ENCODE data around the gene DCC.

Gene DCC

DNA sequence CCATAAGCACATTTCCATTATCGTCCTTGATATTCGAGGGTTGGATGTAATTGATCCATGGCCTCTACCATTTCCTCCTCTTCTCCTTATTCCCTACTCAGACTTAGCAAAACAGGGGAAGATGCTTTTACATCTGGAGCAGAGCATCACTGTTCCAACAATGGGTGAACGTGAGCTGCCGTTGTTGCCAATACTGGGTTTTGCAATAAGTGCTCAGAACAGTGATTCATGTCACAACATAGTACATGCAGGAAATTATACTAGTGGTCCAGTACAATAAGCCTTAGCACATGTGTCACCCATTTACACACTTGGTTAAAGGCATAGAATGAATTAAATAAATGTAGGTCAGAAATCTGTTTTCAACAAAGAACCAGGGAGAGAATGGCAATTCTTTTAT is 112.4 kb downstream of the DCC start:
- no peak for DNase-seq (ENCODE audit: extremely low spot score)
- CTCF ChIA-PET: interaction anchor here (0.8 kb wide), 1 partner anchor 14 kb away, joined by 3 read pairs; no protein-coding TSS in a partner anchor
- TF ChIP-seq, protein P1, sequence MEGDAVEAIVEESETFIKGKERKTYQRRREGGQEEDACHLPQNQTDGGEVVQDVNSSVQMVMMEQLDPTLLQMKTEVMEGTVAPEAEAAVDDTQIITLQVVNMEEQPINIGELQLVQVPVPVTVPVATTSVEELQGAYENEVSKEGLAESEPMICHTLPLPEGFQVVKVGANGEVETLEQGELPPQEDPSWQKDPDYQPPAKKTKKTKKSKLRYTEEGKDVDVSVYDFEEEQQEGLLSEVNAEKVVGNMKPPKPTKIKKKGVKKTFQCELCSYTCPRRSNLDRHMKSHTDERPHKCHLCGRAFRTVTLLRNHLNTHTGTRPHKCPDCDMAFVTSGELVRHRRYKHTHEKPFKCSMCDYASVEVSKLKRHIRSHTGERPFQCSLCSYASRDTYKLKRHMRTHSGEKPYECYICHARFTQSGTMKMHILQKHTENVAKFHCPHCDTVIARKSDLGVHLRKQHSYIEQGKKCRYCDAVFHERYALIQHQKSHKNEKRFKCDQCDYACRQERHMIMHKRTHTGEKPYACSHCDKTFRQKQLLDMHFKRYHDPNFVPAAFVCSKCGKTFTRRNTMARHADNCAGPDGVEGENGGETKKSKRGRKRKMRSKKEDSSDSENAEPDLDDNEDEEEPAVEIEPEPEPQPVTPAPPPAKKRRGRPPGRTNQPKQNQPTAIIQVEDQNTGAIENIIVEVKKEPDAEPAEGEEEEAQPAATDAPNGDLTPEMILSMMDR (IDR thresholded peaks at IDR 0.05; ENCODE audit: control extremely low read depth, extremely low read depth, low read depth, missing control alignments): no peak
- POLR2A ChIA-PET: no interaction called here

DNA sequence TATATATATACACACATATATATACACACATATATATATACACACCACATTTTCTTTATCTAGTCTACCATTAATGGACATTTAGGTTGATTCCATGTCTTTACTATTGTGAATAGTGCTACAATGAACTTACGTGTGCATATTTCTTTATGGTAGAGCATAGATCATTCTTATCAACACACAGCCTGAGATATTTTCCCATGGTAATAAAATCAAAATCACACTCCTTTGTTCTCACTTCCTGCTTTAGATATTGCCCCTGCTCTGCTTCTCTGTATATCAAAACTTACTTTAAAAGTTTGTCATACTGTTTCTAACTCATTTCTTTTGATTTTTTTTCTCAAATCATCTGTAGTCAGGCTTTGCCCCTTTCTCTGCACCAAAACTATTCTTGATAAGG is 119.9 kb downstream of the DCC start:
- CTCF ChIA-PET: interaction anchor here (0.8 to 1.6 kb wide), 2 partner anchors 10 to 15 kb away, joined by 3 to 4 read pairs; no protein-coding TSS in a partner anchor
- DNase-seq (ENCODE audit: extremely low spot score): no peak
- TF ChIP-seq, protein P1 (IDR thresholded peaks at IDR 0.05; ENCODE audit: control extremely low read depth, extremely low read depth, low read depth, missing control alignments): no peak
- POLR2A ChIA-PET: no interaction called here

DNA sequence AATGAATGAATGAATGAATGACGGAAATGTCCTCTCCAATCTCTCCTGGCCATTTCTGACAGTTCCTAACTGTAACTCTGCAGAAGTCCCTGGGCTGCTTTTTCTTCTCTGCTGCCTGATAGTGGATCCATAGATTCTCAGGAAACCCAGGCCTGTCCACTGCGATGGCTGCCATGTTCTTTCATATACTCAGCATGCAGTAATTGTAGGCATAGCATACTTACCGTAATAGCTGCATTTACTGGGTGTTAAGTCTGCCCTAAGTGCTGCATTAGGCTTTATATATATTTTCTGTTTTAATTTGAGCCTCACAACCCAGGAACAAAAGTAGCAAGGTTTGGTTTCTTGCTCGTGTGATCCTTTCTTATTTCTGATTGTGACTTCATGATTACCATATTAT is 122.9 kb downstream of the DCC start:
- TF ChIP-seq, protein P1 (IDR thresholded peaks at IDR 0.05; ENCODE audit: control extremely low read depth, extremely low read depth, low read depth, missing control alignments): no peak
- CTCF ChIA-PET: interaction anchor here (1.1 to 1.7 kb wide), 2 partner anchors 13 to 49 kb away, joined by 3 to 5 read pairs; no protein-coding TSS in a partner anchor
- no peak for DNase-seq (ENCODE audit: extremely low spot score)
- POLR2A ChIA-PET: no interaction called here

DNA sequence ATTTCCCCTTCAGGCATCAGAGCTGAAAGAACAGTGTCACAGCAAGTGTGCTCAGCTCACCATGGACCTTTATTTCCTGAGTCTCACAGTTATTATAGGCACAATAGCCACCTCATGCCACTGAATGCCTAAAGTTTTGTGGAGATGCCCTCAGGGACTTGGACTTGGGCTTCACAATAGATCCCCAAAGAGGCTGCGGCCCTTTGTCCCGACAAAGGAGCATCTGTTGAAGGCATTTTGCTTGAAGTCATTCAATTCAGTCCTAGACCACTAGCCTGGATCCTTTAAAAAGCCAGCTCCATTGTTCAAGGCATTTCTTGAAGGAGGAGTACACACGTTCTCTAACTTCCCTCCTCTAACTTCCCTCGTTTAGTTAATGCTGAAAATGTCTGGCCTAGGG is 125.4 kb downstream of the DCC start:
- ChIA-PET CTCF (interaction anchor here (1.1 kb wide), 1 partner anchor 10 kb away, joined by 3 read pairs; no protein-coding TSS in a partner anchor), POLR2A (interaction anchor here (1.2 kb wide), 1 partner anchor 11 kb away, joined by 3 read pairs; no protein-coding TSS in a partner anchor)
- TF ChIP-seq, protein P1 (IDR thresholded peaks at IDR 0.05; ENCODE audit: control extremely low read depth, extremely low read depth, low read depth, missing control alignments): no peak
- no peak for DNase-seq (ENCODE audit: extremely low spot score)

DNA sequence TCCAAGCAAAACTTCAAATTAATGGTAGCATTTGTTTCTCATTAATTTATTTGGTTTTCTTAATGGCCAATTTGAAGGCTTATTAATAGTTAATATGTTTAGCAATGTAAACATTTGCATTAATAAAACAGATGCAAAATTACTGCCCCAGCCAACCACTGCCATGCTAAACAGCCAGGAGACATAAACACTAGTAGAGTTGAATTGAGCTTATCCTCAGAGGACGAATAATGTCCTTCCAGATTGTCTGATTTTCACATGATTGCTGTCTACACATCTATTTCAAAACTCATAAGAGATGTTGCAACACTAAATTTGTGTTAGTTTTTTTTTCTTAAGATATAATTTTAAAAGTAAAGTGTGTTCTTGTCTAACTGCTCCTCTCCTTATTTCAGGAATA is 128.5 kb downstream of the DCC start:
- TF ChIP-seq, protein P1 (IDR thresholded peaks at IDR 0.05; ENCODE audit: control extremely low read depth, extremely low read depth, low read depth, missing control alignments): no peak
- POLR2A ChIA-PET: no interaction called here
- DNase-seq (ENCODE audit: extremely low spot score): no peak
- CTCF ChIA-PET: interaction anchor here (1.7 kb wide), 1 partner anchor 13 kb away, joined by 7 read pairs; no protein-coding TSS in a partner anchor

DNA sequence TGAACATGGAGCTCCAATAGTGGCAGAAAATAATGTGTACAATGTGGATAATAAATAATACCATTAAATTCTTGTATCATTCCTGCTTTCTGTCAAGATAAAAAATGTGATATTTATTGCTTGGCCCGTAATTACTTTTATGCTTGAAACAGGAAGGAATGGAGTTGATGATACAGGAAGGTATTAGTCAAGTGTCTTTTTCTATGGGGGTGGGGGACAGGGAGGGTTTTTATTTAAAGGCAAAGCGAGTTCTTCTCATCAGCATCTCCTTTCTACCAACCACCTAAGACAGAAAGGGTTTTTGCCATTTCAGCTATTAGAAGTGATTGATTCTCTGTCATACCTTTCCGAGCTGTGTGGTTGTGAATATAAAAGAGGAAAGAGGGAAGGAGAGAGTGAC is 135.3 kb downstream of the DCC start:
- ChIA-PET CTCF (interaction anchor here (0.9 to 1.7 kb wide), 4 partner anchors 10 to 52 kb away, joined by 3 read pairs; no protein-coding TSS in a partner anchor), POLR2A (interaction anchor here (0.6 kb wide), 1 partner anchor 826 kb away, joined by 3 read pairs; no protein-coding TSS in a partner anchor)
- no peak for DNase-seq (ENCODE audit: extremely low spot score)

More for the DNA sequence above, 135.3 kb downstream of the DCC start:
- TF ChIP-seq, protein P1 (IDR thresholded peaks at IDR 0.05; ENCODE audit: control extremely low read depth, extremely low read depth, low read depth, missing control alignments): no peak

Data from GM10248 (cell line).